Measurements from ENCODE around the gene TPM3. TPM values are rescaled to one million over a fixed set of nuclear protein-coding genes. Genes with fewer than 3 reads are reported as not detected.
A peak's percentile ranks its signal among the peaks of the same experiment; 100 is the strongest.

TPM3 gene
- total and polyA plus RNA-seq, 9 of the 15 experiments (the other 6 are each of a cell fraction or from before 2014, with no cell fraction given): 202 to 604 (median 421) TPM

GRCh38 chr1:154186852-154187501, 4.9 kb downstream of the TPM3 start (continued):
- TF ChIP-seq ZNF274 (IDR thresholded peaks at IDR 0.05; ENCODE audit: borderline replicate concordance, low read depth, low read length) (no peak), ZNF586 (CRISPR knock-in tag; conservative IDR thresholded peaks at IDR 0.05) (no peak), MITF (IDR thresholded peaks at IDR 0.05) (no peak), ZBTB34 (CRISPR knock-in tag; IDR thresholded peaks at IDR 0.05) (no peak), PCBP2 (IDR thresholded peaks at IDR 0.05; ENCODE audit: low read depth, low read length, poor library complexity, severe bottlenecking) (no peak), GABPA (tag; conservative IDR thresholded peaks at IDR 0.05; ENCODE audit: low read depth) (no peak), RBFOX2 (IDR thresholded peaks at IDR 0.05; ENCODE audit: low read depth, low read length) (no peak), WHSC1 (IDR thresholded peaks at IDR 0.05; ENCODE audit: low read length) (no peak), NCOR1 (IDR thresholded peaks at IDR 0.05) (peak; percentile 84), NFE2 (IDR thresholded peaks at IDR 0.05; ENCODE audit: low read depth) (peak; percentile 55), MEF2A (IDR thresholded peaks at IDR 0.05; ENCODE audit: control insufficient read depth, low read depth, low read length) (no peak), BCOR (IDR thresholded peaks at IDR 0.05) (peak; percentile 31; the same call in 1 of the 2 replicates), E2F8 (IDR thresholded peaks at IDR 0.05; ENCODE audit: low read depth, partially characterized antibody) (peak; percentile 28), PREB (CRISPR knock-in tag; IDR thresholded peaks at IDR 0.05) (no peak), BRF1 (IDR thresholded peaks at IDR 0.05; ENCODE audit: borderline replicate concordance, extremely low read depth, insufficient read length) (no peak), U2AF2 (optimal IDR thresholded peaks at IDR 0.05; ENCODE audit: low read depth, low read length) (no peak)

All from K562 (cell line).